Endothelial cell of umbilical vein (primary cell): ENCODE data around the gene ARHGAP30.

Source experiments
- EZH2 ChIP-seq: IDR thresholded peaks from 2 replicates; pipeline ENCODE4 v1.6.1; 2012; ENCODE audit warnings: borderline replicate concordance, low read depth, mild to moderate bottlenecking, moderate library complexity, low read length, inconsistent platforms; ENCODE audit not compliant: severe bottlenecking
- FOS ChIP-seq: IDR thresholded peaks from 2 replicates; pipeline ENCODE4 v1.6.1; 2011; ENCODE audit warnings: mild to moderate bottlenecking, low read length, moderate library complexity, borderline replicate concordance; ENCODE audit not compliant: insufficient read depth
- GATA2 ChIP-seq: IDR thresholded peaks from 2 replicates; pipeline ENCODE4 v1.7.0; 2011; ENCODE audit warnings: low read depth, mild to moderate bottlenecking, moderate library complexity, mixed read lengths, low read length; ENCODE audit not compliant: insufficient read length, insufficient read depth
- JUN ChIP-seq: IDR thresholded peaks from 2 replicates; pipeline ENCODE4 v1.6.1; 2011; ENCODE audit warnings: borderline replicate concordance, low read depth; ENCODE audit not compliant: insufficient read length, insufficient read depth
- MYC ChIP-seq: IDR thresholded peaks from one replicate; pipeline ENCODE4 v1.6.1; 2011; ENCODE audit warnings: mild to moderate bottlenecking, low read depth, low read length
- POLR2A ChIP-seq: IDR thresholded peaks from 2 replicates; pipeline ENCODE4 v1.6.1; 2012; ENCODE audit warnings: low read depth, mild to moderate bottlenecking, control low read depth, low read length
- POLR2AphosphoS5 ChIP-seq: IDR thresholded peaks from 2 replicates; pipeline ENCODE4 v1.6.1; 2012; ENCODE audit warnings: low read depth, mild to moderate bottlenecking, control low read depth, low read length, moderate library complexity; ENCODE audit not compliant: insufficient read depth
- TF ChIP-seq, protein P1 (sequence below), 2 donors: IDR thresholded peaks; 1 replicate in 1 of 2; 2 replicates in 1 of 2; pipeline ENCODE4 v1.5.1; 2011; ENCODE audit warnings: low read length in 2 of 2, mild to moderate bottlenecking in 2 of 2, moderate library complexity in 2 of 2, control low read depth in 1 of 2, inconsistent platforms in 1 of 2, low read depth in 1 of 2; ENCODE audit not compliant: insufficient read depth in 1 of 2; ENCODE audit errors: extremely low read depth in 1 of 2
- TF ChIP-seq, protein P2 (sequence below): IDR thresholded peaks from 2 replicates; pipeline ENCODE4 v1.6.1; 2011; ENCODE audit not compliant: insufficient read depth, insufficient read length

DNA sequence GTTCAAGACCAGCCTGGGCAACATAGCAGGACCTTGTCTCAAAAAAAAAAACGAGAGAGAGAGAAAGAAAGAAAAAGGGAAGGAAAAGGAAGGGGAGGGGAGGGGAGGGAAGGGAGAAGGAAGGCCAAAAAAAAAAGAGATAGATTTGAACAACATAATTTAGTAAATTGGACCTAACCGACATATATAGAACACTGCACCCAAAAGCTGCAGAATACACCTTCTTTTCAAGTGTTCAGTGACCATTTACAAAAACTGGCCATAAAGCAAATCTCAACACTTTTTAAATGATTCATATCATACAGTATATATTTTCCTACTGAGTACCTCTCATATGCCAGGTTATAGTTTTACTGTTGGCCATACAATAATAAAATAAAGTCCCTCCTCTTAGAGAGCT, 37.8 kb downstream of the ARHGAP30 start:
- TF ChIP-seq POLR2AphosphoS5, result no peak
- TF ChIP-seq, protein P1, sequence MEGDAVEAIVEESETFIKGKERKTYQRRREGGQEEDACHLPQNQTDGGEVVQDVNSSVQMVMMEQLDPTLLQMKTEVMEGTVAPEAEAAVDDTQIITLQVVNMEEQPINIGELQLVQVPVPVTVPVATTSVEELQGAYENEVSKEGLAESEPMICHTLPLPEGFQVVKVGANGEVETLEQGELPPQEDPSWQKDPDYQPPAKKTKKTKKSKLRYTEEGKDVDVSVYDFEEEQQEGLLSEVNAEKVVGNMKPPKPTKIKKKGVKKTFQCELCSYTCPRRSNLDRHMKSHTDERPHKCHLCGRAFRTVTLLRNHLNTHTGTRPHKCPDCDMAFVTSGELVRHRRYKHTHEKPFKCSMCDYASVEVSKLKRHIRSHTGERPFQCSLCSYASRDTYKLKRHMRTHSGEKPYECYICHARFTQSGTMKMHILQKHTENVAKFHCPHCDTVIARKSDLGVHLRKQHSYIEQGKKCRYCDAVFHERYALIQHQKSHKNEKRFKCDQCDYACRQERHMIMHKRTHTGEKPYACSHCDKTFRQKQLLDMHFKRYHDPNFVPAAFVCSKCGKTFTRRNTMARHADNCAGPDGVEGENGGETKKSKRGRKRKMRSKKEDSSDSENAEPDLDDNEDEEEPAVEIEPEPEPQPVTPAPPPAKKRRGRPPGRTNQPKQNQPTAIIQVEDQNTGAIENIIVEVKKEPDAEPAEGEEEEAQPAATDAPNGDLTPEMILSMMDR (IDR thresholded peaks at IDR 0.05; ENCODE audit: extremely low read depth in 1 of 2, insufficient read depth in 1 of 2, low read depth in 1 of 2, low read length in 2 of 2), result no peak
- TF ChIP-seq POLR2A, result no peak
- TF ChIP-seq EZH2, result no peak
- no peak for TF ChIP-seq MYC
- TF ChIP-seq, protein P2, sequence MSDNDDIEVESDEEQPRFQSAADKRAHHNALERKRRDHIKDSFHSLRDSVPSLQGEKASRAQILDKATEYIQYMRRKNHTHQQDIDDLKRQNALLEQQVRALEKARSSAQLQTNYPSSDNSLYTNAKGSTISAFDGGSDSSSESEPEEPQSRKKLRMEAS, result no peak
- TF ChIP-seq FOS, result no peak
- no peak for TF ChIP-seq GATA2
- TF ChIP-seq JUN, result no peak
